Stimulated activated naive CD8-positive, alpha-beta T cell treated with anti-CD3 and anti-CD28 coated beads, Interleukin-15, Interleukin-2, amounts not matched to agents 100 U/mL and 50 U/mL, for 24 hours (primary cell): ENCODE data around the gene HELT.
"Not testable (repeated sequence)": the region's sequence is repeated elsewhere in the genome, so short reads cannot be mapped to it uniquely, and the experiment has no call there.

Experiments used
- ATAC-seq: fragments of 150-1000 bp; cut with Tn5 transposase; one replicate; pipeline ENCODE4 v1.10.0; 2021
- DNase-seq: peaks from one replicate; pipeline ENCODE4 v3.0.0; 2021

Gene HELT

GRCh38 chr4:185017964-185018772 is at the start of gene HELT:
TSS of gene HELT (plus strand) at chr4:185018490. CDS start at chr4:185018929, 439 bp downstream.
- no peak for DNase-seq
- no peak for ATAC-seq

GRCh38 chr4:184968784-184969201 is 49.5 kb upstream of the HELT start:
- no peak for ATAC-seq
- no peak for DNase-seq

GRCh38 chr4:184969610-184970009 is 48.7 kb upstream of the HELT start:
- no peak for ATAC-seq
- DNase-seq, result no peak

GRCh38 chr4:184972991-184973390 is 45.3 kb upstream of the HELT start:
- no peak for ATAC-seq

GRCh38 chr4:184976348-184976747 is 41.9 kb upstream of the HELT start:
- not testable (repeated sequence) for ATAC-seq, DNase-seq

More at GRCh38 chr4:184972991-184973390, 45.3 kb upstream of the HELT start:
- no peak for DNase-seq

- ATAC-seq, result no peak
- DNase-seq, result no peak
Measured at GRCh38 chr4:184977747-184978146, 40.5 kb upstream of the HELT start.

- no peak for DNase-seq
Measured at GRCh38 chr4:184978211-184978610, 40.1 kb upstream of the HELT start.

GRCh38 chr4:184979461-184980124 is 38.7 kb upstream of the HELT start:
- no peak for ATAC-seq
- no peak for DNase-seq

More at GRCh38 chr4:184978211-184978610, 40.1 kb upstream of the HELT start:
- ATAC-seq, result no peak

GRCh38 chr4:184980261-184980660 is 38.0 kb upstream of the HELT start:
- no peak for DNase-seq
- ATAC-seq, result no peak

GRCh38 chr4:184983672-184984356 is 34.5 kb upstream of the HELT start:
- peak; percentile 70 for ATAC-seq
- peak; percentile 74 for DNase-seq

GRCh38 chr4:184987493-184988031 is 30.7 kb upstream of the HELT start:
- DNase-seq (no peak), ATAC-seq (no peak)

- ATAC-seq, result no peak
- no peak for DNase-seq
Measured at GRCh38 chr4:184988611-184989010, 29.7 kb upstream of the HELT start.

- DNase-seq, ATAC-seq: not testable (repeated sequence)
Measured at GRCh38 chr4:184989283-184989682, 29.0 kb upstream of the HELT start.

- not testable (repeated sequence) for ATAC-seq, DNase-seq
Measured at GRCh38 chr4:184990131-184990530, 28.2 kb upstream of the HELT start.

GRCh38 chr4:184991860-184992259 is 26.4 kb upstream of the HELT start:
- DNase-seq (no peak), ATAC-seq (no peak)

GRCh38 chr4:184992422-184992821 is 25.9 kb upstream of the HELT start:
- no peak for ATAC-seq
- no peak for DNase-seq

- DNase-seq (no peak), ATAC-seq (no peak)
Measured at GRCh38 chr4:184993247-184993646, 25.0 kb upstream of the HELT start.

GRCh38 chr4:184994010-184994622 is 24.2 kb upstream of the HELT start:
- ATAC-seq (no peak), DNase-seq (no peak)

GRCh38 chr4:184994623-184995010 is 23.7 kb upstream of the HELT start:
- no peak for ATAC-seq
- DNase-seq, result no peak

GRCh38 chr4:184997656-184998055 is 20.6 kb upstream of the HELT start:
- not testable (repeated sequence) for DNase-seq, ATAC-seq

- ATAC-seq, result no peak
Measured at GRCh38 chr4:185002784-185003183, 15.5 kb upstream of the HELT start.

More at GRCh38 chr4:185002784-185003183, 15.5 kb upstream of the HELT start:
- DNase-seq, result no peak
